PC-9 (cell line): ENCODE results near the gene SLC22A23.

Source experiments
- CTCF ChIP-seq: fragments of 200-600 bp; sonication (generic); conservative IDR thresholded peaks from 2 replicates; pipeline ENCODE4 v1.6.1; 2017; ENCODE audit warnings: mixed run types, antibody characterized with exemption, mild to moderate bottlenecking, moderate library complexity
- EZH2 ChIP-seq: fragments of 200-600 bp; sonication (generic); IDR thresholded peaks from 2 replicates; pipeline ENCODE4 v1.8.0; 2017; ENCODE audit warnings: antibody characterized with exemption, low read depth

GRCh38 chr6:3258201-3258600 is 198.6 kb downstream of the SLC22A23 start:
- no peak for TF ChIP-seq CTCF
- no peak for TF ChIP-seq EZH2
